ENCODE results near the gene SDK1.
"Not testable (repeated sequence)": the region's sequence is repeated elsewhere in the genome, so short reads cannot be mapped to it uniquely, and the experiment has no call there.

Gene SDK1

DNA sequence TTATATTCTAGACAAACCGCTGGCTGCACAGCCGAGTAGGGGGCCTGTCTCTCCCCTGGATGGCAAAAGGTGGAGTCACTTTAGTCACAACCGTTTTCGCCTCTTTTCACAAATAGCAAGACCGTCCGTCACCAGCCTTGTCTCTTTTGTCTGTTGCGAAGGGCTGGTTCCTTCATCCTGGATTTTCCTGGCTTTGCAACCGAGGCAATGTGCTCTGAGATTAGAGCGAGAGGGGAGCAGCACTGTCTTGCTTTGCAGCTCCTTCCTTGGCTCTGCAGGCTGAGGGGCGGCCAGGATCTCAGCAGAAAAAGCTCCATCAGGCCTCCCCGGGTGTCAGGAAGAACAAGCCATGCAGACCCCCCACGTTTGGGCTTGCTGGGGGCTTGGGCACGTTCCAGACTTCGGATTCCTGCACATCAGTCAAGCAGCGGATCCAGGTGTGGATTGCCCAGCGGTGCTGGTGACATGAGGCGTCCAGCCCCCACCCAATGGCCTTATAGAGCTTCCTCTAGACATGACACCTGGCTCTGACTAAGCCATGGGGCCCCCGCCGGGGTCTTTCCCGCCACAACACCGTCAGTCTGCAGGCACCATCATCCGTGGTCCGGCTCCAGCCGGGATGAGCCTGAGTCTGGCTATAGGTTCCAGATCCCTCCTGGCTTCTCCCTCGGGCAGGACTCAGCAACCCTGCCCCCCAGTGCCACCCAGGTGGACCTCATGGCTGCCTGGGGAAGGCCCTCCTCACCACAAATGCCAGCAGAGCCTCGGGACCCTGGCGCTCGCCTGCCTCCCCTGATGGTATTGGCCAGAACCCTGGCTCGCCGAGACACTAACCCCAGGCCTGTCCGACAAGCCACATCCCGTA, 913.5 kb downstream of the SDK1 start:
- TF ChIP-seq EZH2 (IDR thresholded peaks at IDR 0.05; ENCODE audit: borderline replicate concordance, low read depth, low read length, severe bottlenecking) = no peak
- no peak for TF ChIP-seq CTCF (IDR thresholded peaks at IDR 0.05; ENCODE audit: borderline replicate concordance, extremely low read depth, low read length, poor library complexity, severe bottlenecking)
- no peaks in the 10 kb centered on the region for H4K20me1 ChIP-seq (ENCODE audit: insufficient read depth, low read length)
- H3K9ac ChIP-seq (ENCODE audit: low read depth, low read length) = no peak overlapping the region
- H3K27me3 ChIP-seq (ENCODE audit: insufficient read depth, low read length, poor library complexity) = no peaks in the 10 kb centered on the region
- ATAC-seq (ENCODE audit: insufficient read depth, low read depth) = no peak
- H3K9me3 ChIP-seq (ENCODE audit: insufficient read depth, low read length, severe bottlenecking) = no peaks in the 10 kb centered on the region
- no peak overlapping the region for H3K27ac ChIP-seq (ENCODE audit: low read length)
- H3K4me2 ChIP-seq (ENCODE audit: insufficient read depth, low read length) = no peak overlapping the region
- H2AFZ ChIP-seq (ENCODE audit: low read depth, low read length) = no peak overlapping the region
- no peaks in the 10 kb centered on the region for H3K36me3 ChIP-seq (ENCODE audit: insufficient read depth, low read length)
- no peaks in the 10 kb centered on the region for H3K79me2 ChIP-seq (ENCODE audit: insufficient read depth, low read length)
- DNase-seq = no peak
- no peaks in the 10 kb centered on the region for H3K4me1 ChIP-seq (ENCODE audit: insufficient read depth, low read length)
- no peak overlapping the region for H3K4me3 ChIP-seq (ENCODE audit: low read depth in 1 of 2, low read length in 2 of 2)

DNA sequence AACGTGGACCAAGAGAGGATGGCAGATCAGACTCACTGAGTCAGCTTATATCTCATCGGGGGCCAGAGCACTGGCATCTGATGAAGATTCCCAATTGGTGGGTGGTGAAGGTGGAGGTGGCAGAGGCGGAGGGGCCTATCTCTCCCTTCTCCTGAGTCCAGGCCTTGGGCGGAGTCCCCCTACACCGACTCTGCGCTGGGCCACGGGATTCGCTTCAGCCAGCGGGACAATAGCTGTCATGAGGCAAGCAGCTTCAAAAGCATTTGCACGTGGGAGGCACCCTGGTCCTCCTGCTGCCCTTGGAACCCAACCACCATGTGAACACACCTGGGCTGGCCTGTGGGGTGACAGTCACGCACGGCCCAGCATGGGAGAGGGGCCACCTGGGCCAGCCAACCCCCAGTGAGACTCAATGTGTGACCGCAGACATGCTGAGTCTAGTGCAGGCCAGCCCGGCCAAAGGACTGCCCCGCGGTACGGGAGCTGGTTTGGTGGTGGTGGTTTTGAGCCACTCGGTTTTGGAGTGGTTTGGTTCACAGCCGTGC, 914.2 kb downstream of the SDK1 start:
- no peak for ATAC-seq (ENCODE audit: insufficient read depth, low read depth)
- H3K27me3 ChIP-seq (ENCODE audit: insufficient read depth, low read length, poor library complexity) = no peaks in the 10 kb centered on the region

DNA sequence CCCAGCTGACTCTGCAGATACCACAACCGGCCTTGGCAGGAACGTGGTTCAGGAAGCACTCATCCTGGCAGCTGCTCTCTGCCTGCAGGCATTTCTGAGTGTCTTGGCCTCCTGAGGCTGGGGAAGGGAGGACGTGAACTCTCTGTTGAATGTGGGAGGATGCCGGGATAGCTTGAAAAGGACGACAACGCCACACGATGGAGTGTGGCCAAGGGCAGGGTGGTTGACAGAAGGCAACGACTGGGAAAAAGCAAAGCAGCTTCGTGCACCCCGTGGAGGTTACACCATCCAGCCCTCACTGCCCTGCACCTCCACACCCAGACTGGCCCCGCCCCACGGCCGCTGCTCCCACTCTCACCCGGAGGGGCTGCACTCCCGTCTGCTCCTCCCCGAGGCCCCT, 915.0 kb downstream of the SDK1 start:
- H3K27ac ChIP-seq (ENCODE audit: low read length) = no peak overlapping the region
- no peak overlapping the region for H3K9ac ChIP-seq (ENCODE audit: low read depth, low read length)
- H3K4me2 ChIP-seq (ENCODE audit: insufficient read depth, low read length) = no peak overlapping the region
- no peaks in the 10 kb centered on the region for H4K20me1 ChIP-seq (ENCODE audit: insufficient read depth, low read length)
- H3K4me3 ChIP-seq (ENCODE audit: low read depth in 1 of 2, low read length in 2 of 2) = no peak overlapping the region
- no peaks in the 10 kb centered on the region for H3K36me3 ChIP-seq (ENCODE audit: insufficient read depth, low read length)
- H3K79me2 ChIP-seq (ENCODE audit: insufficient read depth, low read length) = no peaks in the 10 kb centered on the region
- H2AFZ ChIP-seq (ENCODE audit: low read depth, low read length) = no peak overlapping the region
- H3K9me3 ChIP-seq (ENCODE audit: insufficient read depth, low read length, severe bottlenecking) = no peaks in the 10 kb centered on the region
- no peak for TF ChIP-seq CTCF (IDR thresholded peaks at IDR 0.05; ENCODE audit: borderline replicate concordance, extremely low read depth, low read length, poor library complexity, severe bottlenecking)
- TF ChIP-seq EZH2 (IDR thresholded peaks at IDR 0.05; ENCODE audit: borderline replicate concordance, low read depth, low read length, severe bottlenecking) = no peak
- DNase-seq (no peak), ATAC-seq (ENCODE audit: insufficient read depth, low read depth) (no peak)
- no peaks in the 10 kb centered on the region for H3K4me1 ChIP-seq (ENCODE audit: insufficient read depth, low read length)
- no peaks in the 10 kb centered on the region for H3K27me3 ChIP-seq (ENCODE audit: insufficient read depth, low read length, poor library complexity)

More for the DNA sequence above, 914.2 kb downstream of the SDK1 start:
- H3K4me2 ChIP-seq (ENCODE audit: insufficient read depth, low read length) = no peak overlapping the region
- no peak overlapping the region for H3K27ac ChIP-seq (ENCODE audit: low read length)
- H3K4me1 ChIP-seq (ENCODE audit: insufficient read depth, low read length) = no peaks in the 10 kb centered on the region
- DNase-seq = no peak
- H4K20me1 ChIP-seq (ENCODE audit: insufficient read depth, low read length) = no peaks in the 10 kb centered on the region
- no peak for TF ChIP-seq CTCF (IDR thresholded peaks at IDR 0.05; ENCODE audit: borderline replicate concordance, extremely low read depth, low read length, poor library complexity, severe bottlenecking)
- TF ChIP-seq EZH2 (IDR thresholded peaks at IDR 0.05; ENCODE audit: borderline replicate concordance, low read depth, low read length, severe bottlenecking) = no peak
- no peak overlapping the region for H2AFZ ChIP-seq (ENCODE audit: low read depth, low read length)
- no peak overlapping the region for H3K9ac ChIP-seq (ENCODE audit: low read depth, low read length)
- H3K36me3 ChIP-seq (ENCODE audit: insufficient read depth, low read length) = no peaks in the 10 kb centered on the region
- H3K79me2 ChIP-seq (ENCODE audit: insufficient read depth, low read length) = no peaks in the 10 kb centered on the region
- no peak overlapping the region for H3K4me3 ChIP-seq (ENCODE audit: low read depth in 1 of 2, low read length in 2 of 2)
- H3K9me3 ChIP-seq (ENCODE audit: insufficient read depth, low read length, severe bottlenecking) = no peaks in the 10 kb centered on the region

DNA sequence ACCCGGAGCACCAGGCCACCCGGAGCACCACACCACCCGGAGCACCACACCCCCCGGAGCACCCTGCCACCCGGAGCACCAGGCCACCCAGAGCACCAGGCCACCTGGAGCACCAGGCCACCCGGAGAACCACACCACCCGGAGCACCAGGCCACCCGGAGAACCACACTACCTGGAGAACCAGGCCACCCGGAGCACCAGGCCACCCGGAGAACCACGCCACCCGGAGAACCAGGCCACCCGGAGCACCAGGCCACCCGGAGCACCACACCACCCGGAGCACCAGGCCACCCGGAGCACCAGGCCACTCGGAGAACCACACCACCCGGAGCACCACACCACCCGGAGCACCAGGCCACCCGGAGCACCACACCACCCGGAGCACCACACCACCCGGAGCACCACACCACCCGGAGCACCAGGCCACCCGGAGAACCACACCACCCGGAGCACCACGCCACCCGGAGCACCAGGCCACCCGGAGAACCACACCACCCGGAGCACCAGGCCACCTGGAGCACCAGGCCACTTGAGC, 916.1 kb downstream of the SDK1 start:
- not testable (repeated sequence) for H3K9ac ChIP-seq (ENCODE audit: low read depth, low read length); H2AFZ ChIP-seq (ENCODE audit: low read depth, low read length); H4K20me1 ChIP-seq (ENCODE audit: insufficient read depth, low read length); ATAC-seq (ENCODE audit: insufficient read depth, low read depth); H3K4me3 ChIP-seq (ENCODE audit: low read depth in 1 of 2, low read length in 2 of 2); H3K9me3 ChIP-seq (ENCODE audit: insufficient read depth, low read length, severe bottlenecking); H3K27me3 ChIP-seq (ENCODE audit: insufficient read depth, low read length, poor library complexity); H3K27ac ChIP-seq (ENCODE audit: low read length); H3K36me3 ChIP-seq (ENCODE audit: insufficient read depth, low read length); DNase-seq; H3K4me2 ChIP-seq (ENCODE audit: insufficient read depth, low read length); H3K4me1 ChIP-seq (ENCODE audit: insufficient read depth, low read length); H3K79me2 ChIP-seq (ENCODE audit: insufficient read depth, low read length)
